ENCODE data around the gene NRM.
"Not testable (repeated sequence)": the region's sequence is repeated elsewhere in the genome, so short reads cannot be mapped to it uniquely, and the experiment has no call there.

The NRM gene

DNA sequence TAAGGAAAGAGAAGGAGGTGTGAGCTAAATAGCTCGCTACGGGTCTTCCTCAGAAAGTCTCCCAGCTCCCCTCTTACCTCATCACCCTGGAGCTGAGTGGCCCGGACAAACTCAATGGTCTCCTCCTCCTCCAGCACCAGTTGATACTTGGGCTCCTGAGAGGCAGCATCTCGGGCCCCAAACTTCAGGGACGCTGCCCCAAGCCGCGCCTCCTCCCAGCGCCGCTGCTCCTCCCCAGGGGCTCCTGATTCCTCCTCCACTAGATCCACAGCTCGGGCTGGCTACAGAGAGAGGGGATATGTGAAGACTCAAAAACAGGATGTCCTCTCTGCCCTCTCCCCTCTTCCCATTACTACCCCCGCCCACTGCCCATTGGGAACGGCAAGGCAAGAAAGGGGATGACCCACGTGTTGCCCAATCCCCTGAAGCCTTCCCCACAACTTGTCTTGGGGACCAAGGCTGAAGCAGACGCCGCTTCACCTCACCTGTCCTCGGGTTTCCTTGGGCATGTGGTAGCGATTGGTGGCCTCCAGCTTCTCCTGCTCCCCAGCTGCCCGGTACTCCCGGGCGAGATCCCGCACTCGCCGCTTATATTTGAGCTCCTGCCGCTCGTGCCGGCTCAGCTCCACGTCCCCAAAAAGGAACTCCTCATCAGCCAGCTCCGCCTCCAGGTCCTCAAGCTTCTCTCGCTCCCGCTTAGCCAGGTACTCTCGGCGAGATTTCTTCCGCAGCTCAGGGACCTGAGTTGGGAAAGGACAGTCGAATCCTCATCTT lies 25.6 kb downstream of the NRM start:
- Histone ChIP-seq H4K20me1 (ENCODE audit: low read depth, low read length) (no peaks in the 10 kb centered on the region), H3K4me2 (ENCODE audit: low read depth, low read length, poor library complexity, severe bottlenecking) (no peak overlapping the region), H3K36me3 (ENCODE audit: low read length) (peaks cover 26% of the 10 kb centered on the region; the same call in 1 of the 2 replicates), H2AFZ (ENCODE audit: low read depth, low read length, severe bottlenecking) (no peak overlapping the region), H3K9ac (ENCODE audit: low read length) (no peak overlapping the region), H3K9me3 (ENCODE audit: insufficient read depth, low read length) (no peaks in the 10 kb centered on the region), H3K27me3 (ENCODE audit: low read length) (no peaks in the 10 kb centered on the region), H3K79me2 (ENCODE audit: insufficient read depth, low read length) (no peaks in the 10 kb centered on the region), H3K4me3 (ENCODE audit: insufficient read depth, low read length, poor library complexity, severe bottlenecking) (no peak overlapping the region), H3K9me2 (replicated peaks; ENCODE audit: insufficient read depth, low read length) (no peaks in the 10 kb centered on the region), H3F3A (ENCODE audit: insufficient read depth) (peaks cover 3% of the 10 kb centered on the region; the same call in 1 of the 2 replicates), H3K27ac (ENCODE audit: low read depth, low read length) (no peak overlapping the region)
- TF ChIP-seq EZH2phosphoT487 (conservative IDR thresholded peaks at IDR 0.05; ENCODE audit: low read length) (no peak), CTCF (IDR thresholded peaks at IDR 0.05; ENCODE audit: insufficient read depth, low read length, poor library complexity, severe bottlenecking) (no peak)

- H3K79me2 ChIP-seq (ENCODE audit: insufficient read depth, low read length); H3F3A ChIP-seq (ENCODE audit: insufficient read depth); H3K27ac ChIP-seq (ENCODE audit: low read depth, low read length); H3K9me2 ChIP-seq (replicated peaks; ENCODE audit: insufficient read depth, low read length); H3K4me3 ChIP-seq (ENCODE audit: insufficient read depth, low read length, poor library complexity, severe bottlenecking); H3K9ac ChIP-seq (ENCODE audit: low read length); H3K4me2 ChIP-seq (ENCODE audit: low read depth, low read length, poor library complexity, severe bottlenecking); H4K20me1 ChIP-seq (ENCODE audit: low read depth, low read length); H3K9me3 ChIP-seq (ENCODE audit: insufficient read depth, low read length); H3K27me3 ChIP-seq (ENCODE audit: low read length); H2AFZ ChIP-seq (ENCODE audit: low read depth, low read length, severe bottlenecking): not testable (repeated sequence)
- H3K36me3 ChIP-seq (ENCODE audit: low read length), result peaks cover 22% of the 10 kb centered on the region; the same call in 1 of the 2 replicates
These were observed 32.9 kb downstream of the NRM start for GRCh38 chr6:30657922-30658321.

GRCh38 chr6:30657454-30657853 lies 33.3 kb downstream of the NRM start:
- Histone ChIP-seq H3K27ac (ENCODE audit: low read depth, low read length) (no peak overlapping the region), H4K20me1 (ENCODE audit: low read depth, low read length) (no peaks in the 10 kb centered on the region), H3K79me2 (ENCODE audit: insufficient read depth, low read length) (no peaks in the 10 kb centered on the region), H3K27me3 (ENCODE audit: low read length) (no peaks in the 10 kb centered on the region), H3K4me2 (ENCODE audit: low read depth, low read length, poor library complexity, severe bottlenecking) (no peak overlapping the region), H3K9ac (ENCODE audit: low read length) (no peak overlapping the region), H3K4me3 (ENCODE audit: insufficient read depth, low read length, poor library complexity, severe bottlenecking) (no peak overlapping the region), H2AFZ (ENCODE audit: low read depth, low read length, severe bottlenecking) (no peak overlapping the region), H3K9me2 (replicated peaks; ENCODE audit: insufficient read depth, low read length) (no peaks in the 10 kb centered on the region), H3K9me3 (ENCODE audit: insufficient read depth, low read length) (no peaks in the 10 kb centered on the region), H3F3A (ENCODE audit: insufficient read depth) (peaks cover 12% of the 10 kb centered on the region), H3K36me3 (ENCODE audit: low read length) (peaks cover 19% of the 10 kb centered on the region; the same call in 1 of the 2 replicates)
- no peak for TF ChIP-seq CTCF (IDR thresholded peaks at IDR 0.05; ENCODE audit: insufficient read depth, low read length, poor library complexity, severe bottlenecking)
- no peak for TF ChIP-seq EZH2phosphoT487 (conservative IDR thresholded peaks at IDR 0.05; ENCODE audit: low read length)

GRCh38 chr6:30656513-30656912 lies 34.3 kb downstream of the NRM start:
- Histone ChIP-seq H3K27me3 (ENCODE audit: low read length) (no peaks in the 10 kb centered on the region), H2AFZ (ENCODE audit: low read depth, low read length, severe bottlenecking) (no peak overlapping the region), H3K9me3 (ENCODE audit: insufficient read depth, low read length) (no peaks in the 10 kb centered on the region), H3K36me3 (ENCODE audit: low read length) (peaks cover 13% of the 10 kb centered on the region; the same call in 1 of the 2 replicates), H3K4me3 (ENCODE audit: insufficient read depth, low read length, poor library complexity, severe bottlenecking) (no peak overlapping the region), H3F3A (ENCODE audit: insufficient read depth) (peaks cover 16% of the 10 kb centered on the region), H3K9ac (ENCODE audit: low read length) (no peak overlapping the region), H3K9me2 (replicated peaks; ENCODE audit: insufficient read depth, low read length) (no peaks in the 10 kb centered on the region), H3K79me2 (ENCODE audit: insufficient read depth, low read length) (no peaks in the 10 kb centered on the region), H4K20me1 (ENCODE audit: low read depth, low read length) (no peaks in the 10 kb centered on the region), H3K4me2 (ENCODE audit: low read depth, low read length, poor library complexity, severe bottlenecking) (no peak overlapping the region), H3K27ac (ENCODE audit: low read depth, low read length) (no peak overlapping the region)
- TF ChIP-seq CTCF (IDR thresholded peaks at IDR 0.05; ENCODE audit: insufficient read depth, low read length, poor library complexity, severe bottlenecking) (no peak), EZH2phosphoT487 (conservative IDR thresholded peaks at IDR 0.05; ENCODE audit: low read length) (no peak)

Data from SU-DHL-6 (cell line).